Activated CD4-positive, alpha-beta T cell treated with anti-CD3 and anti-CD28 coated beads, Interleukin-2, Interleukin-4, amounts not matched to agents 100 ng/mL and 50 ng/mL, durations not matched to agents 16 hours and 8 hours (primary cell): ENCODE measurements around the gene GRIK2.

Source experiments
- DNase-seq: peaks from one replicate; pipeline ENCODE4 v3.0.0-alpha.2; 2020; ENCODE audit warnings: low spot score

GRIK2 gene

DNA sequence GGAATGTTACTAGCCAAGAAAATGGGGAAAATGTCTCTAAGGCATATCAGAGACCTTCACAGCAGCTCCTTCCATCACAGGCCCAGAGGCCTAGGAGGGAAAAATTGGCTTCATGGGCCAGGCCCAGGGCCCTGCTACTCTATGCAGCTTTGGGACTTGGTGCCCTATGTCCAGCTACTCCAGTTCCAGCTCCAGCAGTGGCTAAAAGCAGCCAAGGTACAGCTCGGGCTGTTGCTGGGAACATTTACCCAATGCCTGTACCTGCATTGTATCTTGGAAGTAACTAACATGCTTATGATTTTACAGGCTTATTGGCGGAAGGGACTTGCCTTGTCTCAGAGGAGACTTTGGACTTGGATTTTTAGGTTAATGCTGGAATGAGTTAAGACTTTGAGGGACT, 390.6 kb downstream of the GRIK2 start:
- DNase-seq = no peak

DNA sequence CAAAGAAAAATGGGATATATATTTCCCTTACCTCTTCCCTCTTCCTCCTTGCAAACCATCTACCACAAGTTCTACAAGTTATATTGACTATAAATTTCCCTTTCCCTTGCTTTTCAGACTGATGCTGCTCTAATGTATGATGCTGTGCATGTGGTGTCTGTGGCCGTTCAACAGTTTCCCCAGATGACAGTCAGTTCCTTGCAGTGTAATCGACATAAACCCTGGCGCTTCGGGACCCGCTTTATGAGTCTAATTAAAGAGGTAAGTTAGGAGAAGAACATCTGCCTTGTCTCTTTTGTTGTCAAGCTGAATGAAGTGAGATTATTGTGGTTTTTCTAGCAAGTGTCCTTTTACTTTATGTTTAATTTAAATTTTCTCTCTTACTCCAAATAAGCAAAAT, 406.0 kb downstream of the GRIK2 start:
- no peak for DNase-seq

DNA sequence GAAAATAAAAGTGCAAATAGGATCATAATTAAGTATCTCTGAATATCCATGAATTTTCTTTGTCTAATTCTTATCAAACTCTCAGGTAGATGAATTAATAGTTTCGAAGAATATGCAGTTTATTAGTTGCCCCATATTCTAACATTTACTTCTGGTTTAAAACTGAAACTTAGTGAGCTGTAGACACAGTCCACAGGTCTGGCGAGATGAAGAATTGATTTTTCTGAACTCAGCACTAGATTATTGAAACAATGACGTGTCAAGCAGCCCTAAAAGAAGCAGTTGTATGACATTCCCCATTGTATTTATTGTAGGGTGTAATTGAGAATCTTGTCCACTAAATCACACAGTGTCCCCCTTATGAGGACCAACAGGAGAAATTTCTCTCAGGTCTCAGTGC, 407.1 kb downstream of the GRIK2 start:
- DNase-seq = no peak

DNA sequence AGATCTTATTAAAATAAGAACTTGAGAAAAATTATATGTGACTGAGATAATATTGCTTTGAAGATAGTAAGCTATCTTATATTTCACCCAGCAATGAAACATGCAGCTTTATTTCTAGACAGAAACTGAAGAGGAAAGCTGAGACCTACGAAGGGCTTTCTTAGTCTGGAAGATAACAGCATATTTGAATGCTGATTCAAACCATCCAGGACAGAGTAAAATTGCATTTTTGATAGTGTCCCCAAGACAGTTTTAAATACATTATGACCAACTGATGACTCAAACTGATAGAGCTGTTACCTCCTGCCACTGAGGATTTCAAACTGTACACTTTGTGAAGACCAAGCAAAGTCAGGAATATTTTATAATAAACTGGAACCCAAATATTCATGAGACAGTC, 409.6 kb downstream of the GRIK2 start:
- no peak for DNase-seq

DNA sequence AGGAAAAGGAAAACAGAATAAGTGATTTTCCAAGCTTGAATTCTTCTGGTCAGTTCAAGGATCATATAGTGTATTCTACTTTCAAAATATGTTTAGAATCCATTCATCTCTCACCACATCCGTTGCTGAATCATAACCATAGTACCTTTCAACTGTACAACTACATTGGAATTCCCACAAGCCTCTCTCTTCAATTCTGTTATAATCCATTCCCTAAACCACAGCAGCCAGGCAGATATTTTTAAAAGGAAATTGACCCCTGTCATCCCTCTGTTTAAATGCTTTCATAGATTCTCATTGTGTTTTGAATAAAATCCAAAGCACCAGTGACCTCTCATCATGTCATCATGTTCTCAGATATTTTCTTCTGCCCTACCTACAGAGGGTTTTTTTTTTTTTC, 412.7 kb downstream of the GRIK2 start:
- DNase-seq = no peak

DNA sequence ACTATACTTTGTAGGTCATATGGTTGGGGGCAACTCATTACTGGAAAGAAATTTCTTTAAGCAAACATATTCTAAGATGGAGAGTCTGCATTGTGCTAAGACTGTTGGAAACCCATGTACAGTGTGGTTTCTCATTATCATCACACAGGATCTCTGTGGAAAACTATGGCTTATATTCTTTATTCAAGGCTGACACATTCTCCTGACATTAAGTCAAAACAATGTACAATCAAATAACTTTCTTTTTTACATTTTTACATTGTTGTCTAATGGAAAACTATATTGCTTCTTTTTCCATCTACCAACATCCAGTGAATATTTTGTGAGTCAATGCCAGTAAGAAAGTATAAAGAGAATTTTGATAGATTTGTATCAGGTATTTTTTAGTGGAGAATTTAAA, 417.6 kb downstream of the GRIK2 start:
- no peak for DNase-seq

DNA sequence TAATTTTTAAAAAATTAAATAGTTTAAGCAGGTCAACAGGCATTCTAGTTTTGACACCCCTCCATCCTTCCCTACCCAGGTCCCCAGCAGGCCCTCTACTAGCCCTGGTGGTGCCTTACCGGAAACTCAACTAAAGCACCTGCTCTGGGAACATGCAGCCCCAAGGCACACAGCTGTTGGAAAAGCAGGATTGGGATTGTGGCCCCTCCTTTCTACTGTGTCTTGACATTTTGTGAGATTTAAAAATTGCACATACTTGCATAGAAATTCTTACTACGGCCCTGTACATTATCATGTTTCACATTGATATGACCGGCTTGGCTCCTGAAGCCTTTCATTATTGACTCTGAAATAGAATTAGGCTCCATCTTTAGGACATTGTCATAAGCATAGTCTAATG, 423.2 kb downstream of the GRIK2 start:
- no peak for DNase-seq

DNA sequence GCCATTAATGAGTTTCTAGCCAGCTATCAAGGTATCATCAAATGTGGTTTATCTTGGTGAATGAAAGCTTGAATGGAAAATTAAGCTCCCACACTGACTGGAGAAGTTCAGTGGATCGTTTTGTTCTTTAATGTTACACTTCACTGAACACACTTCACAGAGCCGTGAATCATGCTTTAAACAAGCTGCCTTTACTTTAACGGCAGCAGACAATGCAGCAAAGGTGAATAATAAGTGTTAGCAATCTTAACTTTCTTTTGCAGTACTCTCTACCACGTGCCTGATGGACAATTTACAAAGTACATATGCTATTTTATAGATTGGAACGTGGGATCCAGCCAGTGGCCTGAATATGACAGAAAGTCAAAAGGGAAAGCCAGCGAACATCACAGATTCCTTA, 424.5 kb downstream of the GRIK2 start:
- no peak for DNase-seq

DNA sequence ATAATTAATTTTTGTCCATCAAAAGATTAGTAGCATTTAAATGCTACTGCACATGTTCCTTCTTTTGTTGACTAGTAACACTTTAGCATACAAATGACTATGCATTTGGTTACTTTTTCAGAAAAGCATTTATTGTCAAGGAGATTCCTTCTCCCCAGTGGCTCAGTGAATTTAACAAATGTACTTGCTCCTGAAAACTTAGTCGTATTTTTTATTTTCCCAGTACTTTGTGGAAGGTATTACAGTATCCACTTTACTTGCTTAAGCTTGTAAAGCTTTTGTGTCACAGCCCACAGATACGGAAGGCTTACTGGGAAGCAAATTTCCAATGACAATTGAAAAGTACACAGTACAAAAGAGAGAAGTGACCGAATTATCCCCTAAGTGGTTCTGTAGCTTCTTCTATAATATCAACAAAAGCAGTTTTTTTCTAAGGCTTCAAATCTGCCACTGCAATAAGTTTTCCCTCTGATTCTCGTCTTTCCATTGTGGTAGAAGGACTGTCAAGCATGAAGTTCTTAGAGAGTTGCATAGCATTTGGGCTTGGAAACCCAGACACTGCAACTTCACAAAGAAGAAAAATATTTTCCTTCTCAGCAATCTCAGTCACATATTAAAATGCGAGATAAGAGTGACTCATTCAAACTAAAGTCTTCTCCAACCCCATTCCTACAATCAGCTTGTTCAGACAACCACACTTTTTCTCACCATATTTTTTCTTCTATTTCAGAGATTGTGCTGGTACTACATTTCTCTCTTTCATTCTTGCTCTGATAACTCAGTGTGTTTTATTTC, 431.2 kb downstream of the GRIK2 start:
- no peak for DNase-seq

DNA sequence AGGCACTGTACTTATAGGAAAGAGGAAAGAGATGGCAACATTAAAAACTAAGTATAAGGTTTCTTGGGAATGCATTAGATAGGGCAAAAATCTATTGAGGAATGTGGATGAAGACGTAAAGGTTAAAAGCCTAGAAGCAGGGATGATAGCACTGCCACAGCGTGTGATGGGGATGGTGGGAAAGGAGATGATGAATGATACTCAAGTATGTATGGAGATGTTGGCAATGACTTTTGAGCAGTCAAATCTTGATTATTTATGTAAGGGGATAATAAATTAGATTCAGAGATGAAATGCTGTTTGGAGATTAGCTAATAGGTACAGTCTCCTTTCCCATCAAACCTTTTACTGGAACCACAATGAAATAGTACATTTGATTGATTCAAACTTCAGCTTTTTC, 432.8 kb downstream of the GRIK2 start:
- no peak for DNase-seq

DNA sequence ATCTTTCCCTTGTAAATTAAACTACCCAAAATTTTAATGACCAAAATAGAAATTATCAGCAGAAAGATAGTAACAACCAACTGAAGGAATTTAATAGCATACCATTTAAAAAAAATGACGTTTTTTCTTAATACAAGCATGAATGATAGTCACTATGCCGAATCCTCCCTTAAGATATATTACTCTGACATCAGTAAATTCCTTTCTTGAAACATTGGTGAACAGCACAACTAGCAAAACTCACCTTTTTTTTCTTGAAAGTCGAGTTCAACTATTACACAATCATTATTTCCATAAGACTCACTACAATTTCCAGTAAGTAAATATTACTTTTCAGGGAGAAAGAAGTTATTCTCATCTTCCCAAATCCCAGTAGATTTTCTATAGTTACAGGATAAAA, 433.2 kb downstream of the GRIK2 start:
- DNase-seq = no peak

DNA sequence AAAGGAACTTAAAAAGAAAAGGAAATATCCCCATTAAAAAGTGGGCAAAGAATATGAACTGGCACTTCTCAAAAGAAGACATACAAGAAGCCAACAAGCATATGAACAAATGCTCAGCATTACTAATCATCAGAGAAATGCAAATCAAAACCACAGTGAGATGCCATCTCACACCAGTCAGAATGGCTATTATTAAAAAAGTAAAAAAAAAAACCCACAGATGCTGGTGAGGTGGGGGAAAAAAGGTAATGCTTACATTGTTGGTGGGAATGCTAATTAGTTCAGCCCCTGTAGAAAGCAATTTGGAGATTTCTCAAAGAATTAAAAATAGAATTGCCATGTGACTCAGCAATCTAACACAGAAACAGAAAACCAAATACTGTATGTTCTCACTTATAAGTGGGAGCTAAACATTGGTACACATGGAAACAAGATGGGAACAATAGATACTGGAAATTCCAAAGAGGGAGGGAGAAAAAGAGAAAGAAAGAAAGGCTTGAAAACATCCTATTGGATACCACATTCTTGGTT, 437.1 kb downstream of the GRIK2 start:
- DNase-seq = no peak

DNA sequence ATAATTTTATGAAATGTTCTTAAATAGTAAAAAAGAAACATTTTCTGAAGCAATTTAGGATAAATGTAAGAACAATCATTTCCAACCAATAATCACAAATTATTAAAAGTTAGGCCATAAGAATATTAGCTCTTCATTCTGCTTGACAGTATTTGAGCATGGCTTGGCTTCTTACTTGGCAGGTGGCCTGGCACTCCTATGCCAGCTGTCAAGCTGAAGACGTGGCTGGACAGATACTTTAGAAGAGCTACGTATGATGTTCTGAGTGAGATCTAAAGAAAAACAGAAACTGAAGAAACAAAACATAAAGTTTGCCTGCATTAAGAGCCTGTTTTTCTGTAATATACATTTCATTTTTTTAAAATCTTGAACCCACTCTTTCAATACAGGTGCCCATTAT, 438.9 kb downstream of the GRIK2 start:
- no peak for DNase-seq

DNA sequence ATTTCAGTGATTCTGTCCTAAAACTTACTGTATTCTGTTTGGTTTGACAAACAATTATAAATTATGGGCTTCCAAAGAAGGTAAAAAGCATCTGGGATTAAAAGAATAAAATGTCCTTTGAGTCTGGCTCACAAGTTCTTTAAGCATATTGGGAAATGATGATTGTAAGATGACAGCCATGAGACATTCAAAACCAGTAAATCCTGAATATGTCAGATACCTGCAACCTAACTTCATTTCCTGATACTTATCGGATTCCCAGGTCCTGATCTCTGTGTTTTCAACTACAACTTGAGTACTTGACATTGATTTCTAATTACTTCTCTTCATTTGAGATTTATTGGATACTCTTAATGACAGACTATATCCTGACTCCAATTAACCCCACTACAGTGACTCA, 446.6 kb downstream of the GRIK2 start:
- DNase-seq = no peak

DNA sequence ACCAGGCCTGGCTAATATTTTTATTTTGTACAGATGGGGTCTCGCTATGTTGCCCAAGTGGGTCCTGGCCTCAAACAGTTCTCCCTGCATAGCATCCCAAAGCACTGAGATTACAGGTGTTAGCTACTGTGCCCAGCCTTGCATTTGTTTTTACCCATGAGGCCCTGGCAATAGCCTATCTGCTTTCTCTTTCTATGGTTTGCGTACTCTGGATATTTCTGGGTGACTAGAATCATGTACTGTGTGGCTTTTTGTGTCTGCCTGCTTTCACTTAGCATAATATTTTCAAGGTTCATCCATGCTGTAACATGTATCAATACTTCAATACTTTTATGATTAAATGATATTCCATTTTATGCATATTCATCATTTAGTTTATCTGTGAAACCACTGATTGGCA, 451.7 kb downstream of the GRIK2 start:
- no peak for DNase-seq

DNA sequence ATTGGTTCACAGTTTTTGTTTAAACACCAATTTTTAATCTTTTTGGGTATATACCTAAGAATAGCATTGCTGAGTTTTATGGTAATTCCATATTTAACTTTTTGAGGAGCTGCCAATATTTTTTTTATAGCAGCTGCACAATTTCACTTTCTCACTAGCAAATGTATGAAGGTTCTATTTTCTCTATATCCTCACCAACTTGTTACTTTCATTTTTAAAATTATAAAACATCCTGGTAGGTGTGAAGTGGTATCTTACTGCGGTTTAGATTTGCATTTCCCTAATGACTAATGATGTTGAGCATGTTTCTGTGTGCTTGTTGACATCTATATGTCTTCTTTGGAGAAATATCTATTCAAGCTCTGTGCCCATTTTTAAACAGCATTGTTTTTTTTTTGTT, 452.1 kb downstream of the GRIK2 start:
- no peak for DNase-seq

DNA sequence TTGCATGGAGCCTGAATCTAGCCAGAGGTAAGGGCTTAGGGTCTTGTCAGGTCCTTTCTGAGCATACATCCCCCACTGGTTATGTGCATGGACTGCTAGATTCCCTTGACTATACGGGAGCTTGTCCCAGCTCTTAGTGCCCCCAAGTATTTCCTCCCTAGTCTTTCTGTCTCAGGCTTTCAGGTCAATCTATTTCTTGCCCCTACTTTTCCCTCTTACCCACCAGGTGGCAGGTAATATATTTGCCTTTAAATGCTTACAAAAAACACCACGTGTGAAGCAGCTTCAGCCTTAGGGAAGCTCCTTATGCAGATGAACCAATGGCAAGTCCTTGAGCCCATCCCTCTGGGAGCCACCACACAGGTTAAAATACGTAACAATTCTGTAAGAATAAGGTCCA, 454.2 kb downstream of the GRIK2 start:
- DNase-seq = no peak

DNA sequence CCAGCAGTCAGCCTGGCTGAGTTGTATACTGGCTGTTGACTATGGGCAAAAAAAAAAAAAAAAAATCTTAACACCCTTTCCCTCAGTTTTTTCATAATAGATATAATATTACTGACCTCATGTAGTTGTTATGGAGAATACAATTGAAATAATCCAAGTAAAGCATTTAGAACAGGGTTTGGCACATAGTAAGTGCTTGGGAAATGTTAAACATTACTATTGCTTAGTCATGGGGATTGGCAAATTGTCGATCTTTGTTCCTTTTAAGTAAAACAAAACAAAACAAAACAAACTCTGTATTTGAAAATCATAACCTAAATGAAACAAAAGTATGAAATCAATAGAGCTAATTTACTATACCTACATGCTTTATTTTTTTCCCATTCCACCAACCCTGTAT, 458.4 kb downstream of the GRIK2 start:
- no peak for DNase-seq

DNA sequence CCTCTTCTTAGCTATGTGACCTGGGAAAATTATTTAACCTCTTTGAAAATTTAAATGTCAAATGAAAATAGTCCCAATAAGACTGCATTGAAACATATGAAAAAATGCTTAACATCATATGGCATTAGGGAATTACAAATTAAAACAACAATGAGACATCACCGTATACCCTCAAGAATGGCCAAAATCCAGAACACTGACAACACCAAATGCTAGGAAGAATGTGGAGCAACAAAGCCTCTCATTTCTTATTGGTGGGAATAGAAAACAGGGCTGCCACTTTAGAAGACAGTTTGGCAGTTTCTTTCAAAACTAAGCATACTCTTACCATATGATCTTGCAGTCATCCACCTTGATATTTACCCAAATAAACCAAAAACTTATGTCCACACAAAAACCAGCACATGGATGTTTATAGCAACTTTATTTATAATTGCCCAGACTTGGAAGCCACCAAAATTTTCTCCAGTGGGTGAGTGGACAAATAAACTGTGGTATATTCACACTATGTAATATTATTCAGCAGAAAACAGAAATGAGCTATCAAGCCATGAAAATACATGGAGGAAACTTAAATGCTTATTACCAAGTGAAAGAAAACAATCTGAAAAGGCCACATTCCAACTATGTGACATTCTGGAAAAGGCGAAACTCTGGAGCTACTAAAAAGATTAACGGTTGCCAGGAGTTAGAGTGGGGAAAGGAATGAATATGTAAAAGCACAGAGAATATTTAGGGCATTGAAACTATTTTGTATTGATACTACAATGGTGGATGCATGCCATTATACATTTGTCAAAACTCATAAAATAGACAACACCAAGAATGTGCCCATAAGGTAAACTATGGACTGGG, 459.9 kb downstream of the GRIK2 start:
- no peak for DNase-seq

DNA sequence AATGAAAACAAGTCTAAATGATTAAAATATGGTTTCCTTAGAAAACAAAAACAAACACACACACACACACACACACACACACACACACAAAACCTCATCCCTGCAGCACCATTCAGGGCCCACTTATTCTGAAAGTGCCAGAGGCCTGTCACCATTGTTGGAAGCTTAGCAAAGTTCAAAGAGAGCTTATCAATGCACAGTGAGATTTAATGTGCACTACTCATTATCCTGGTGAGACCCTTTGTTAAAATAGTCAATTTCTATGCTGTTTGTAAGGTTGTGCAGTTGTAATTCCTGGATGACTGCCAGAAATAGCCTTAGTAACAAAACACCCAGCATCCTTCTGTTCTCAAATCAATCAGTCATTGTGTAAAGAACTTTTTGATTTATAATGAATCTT, 482.9 kb downstream of the GRIK2 start:
- no peak for DNase-seq

DNA sequence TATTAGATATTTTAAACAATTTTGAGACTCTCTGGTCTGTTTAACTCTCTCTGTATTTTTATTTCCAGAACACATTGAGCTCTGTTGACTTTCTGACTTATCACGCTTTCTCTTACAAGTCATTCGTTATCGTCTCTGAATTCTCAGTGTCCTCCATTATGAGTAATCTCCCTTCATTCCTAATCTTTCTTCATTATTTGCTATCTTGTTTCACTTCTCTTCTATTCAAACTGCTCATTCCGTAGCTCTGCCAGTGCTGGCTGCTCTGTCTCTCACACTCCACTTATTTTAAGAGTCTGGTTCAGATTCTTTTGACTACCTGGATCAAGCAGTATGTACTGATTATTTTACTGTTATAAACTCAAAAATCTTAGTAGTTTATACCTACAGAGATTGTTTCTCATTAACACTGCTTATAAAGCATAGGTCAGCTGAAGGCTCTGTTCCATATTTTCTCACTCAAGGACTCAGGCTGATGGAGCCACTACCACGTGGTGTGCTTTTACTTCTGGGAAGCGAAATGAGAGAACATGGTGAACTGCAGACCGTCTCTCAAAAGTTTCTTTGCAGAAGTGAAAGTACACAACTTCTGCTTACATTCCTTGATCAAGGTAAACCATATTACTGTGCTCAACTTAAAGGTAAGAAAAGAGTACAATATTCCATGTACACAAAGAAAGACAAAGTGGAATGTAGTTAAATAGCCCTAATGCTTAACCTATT, 485.2 kb downstream of the GRIK2 start:
- no peak for DNase-seq

DNA sequence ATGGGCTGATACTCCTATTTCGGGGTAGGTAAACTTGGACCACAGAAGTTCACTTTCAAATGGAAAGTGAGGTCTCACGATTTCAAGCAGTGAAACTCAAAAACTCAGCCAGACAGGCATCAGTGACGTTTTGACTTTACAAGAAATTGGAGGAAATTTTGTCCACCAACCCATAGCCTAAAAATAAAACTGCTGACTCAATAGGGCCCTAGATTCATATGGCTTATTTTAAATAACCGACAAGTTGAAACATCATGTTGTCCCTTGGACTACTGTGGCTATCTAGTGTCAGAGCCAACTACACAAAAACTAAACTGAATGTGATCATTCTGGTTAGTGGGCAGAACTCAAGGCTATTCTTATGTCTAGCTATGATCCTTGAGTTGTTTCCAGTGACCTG, 486.3 kb downstream of the GRIK2 start:
- no peak for DNase-seq

DNA sequence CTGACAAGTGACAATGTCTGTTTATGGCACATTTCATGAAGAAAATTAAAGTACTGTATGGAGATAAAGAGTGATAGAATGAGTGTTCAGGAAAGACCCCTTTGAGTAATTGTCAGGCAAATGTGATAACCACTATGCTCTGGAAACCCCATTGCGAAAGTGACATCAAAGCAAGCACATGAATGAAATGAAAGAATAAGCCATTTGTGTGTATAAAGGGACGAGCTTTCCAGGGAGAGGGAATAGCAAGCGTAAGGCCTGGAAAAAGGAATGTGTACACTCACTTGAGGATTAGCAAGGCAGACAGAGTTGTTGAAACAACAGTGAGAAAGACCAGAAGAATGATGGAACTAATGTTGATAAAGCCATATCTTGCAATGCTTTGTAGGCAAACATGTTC, 490.0 kb downstream of the GRIK2 start:
- DNase-seq = no peak
